ENCODE data around the gene HYAL4.

DNA sequence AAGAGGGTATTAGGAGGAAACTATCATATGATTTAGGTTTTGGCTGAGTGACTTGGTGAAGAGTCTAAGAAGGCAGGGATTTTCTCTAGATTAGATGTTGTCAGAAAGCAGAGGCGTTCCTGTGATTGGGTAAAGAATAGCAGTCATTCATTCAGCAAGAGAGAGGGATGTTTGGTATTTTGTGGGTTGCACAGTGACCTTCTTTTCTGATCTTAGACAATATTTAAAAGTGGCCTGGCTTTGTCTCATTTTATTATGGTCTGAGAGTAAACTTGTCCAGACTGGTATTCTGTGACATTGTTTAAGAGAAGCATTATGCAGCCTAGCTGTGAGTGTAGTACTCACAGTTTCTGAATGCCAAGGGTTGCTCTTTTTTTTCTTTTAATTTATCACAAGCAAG lies 18.5 kb downstream of the HYAL4 start:
- TF ChIP-seq POLR2AphosphoS5 (IDR thresholded peaks at IDR 0.05; ENCODE audit: borderline replicate concordance, low read depth, low read length) (no peak), EZH2 (IDR thresholded peaks at IDR 0.05) (no peak)

Measured in SK-N-MC (cell line).